HG03558 (cell line): ENCODE data around the gene RGS3.
"Not testable (repeated sequence)": the region's sequence is repeated elsewhere in the genome, so short reads cannot be mapped to it uniquely, and the experiment has no call there.

ENCODE experiments used
- ATAC-seq: cut with Tn5 transposase; IDR thresholded peaks from one replicate; pipeline ENCODE4 v1.9.1; 2021; ENCODE audit warnings: moderate number of reproducible peaks; ENCODE audit not compliant: unreplicated experiment; ENCODE audit errors: extremely low read depth

The RGS3 gene

DNA sequence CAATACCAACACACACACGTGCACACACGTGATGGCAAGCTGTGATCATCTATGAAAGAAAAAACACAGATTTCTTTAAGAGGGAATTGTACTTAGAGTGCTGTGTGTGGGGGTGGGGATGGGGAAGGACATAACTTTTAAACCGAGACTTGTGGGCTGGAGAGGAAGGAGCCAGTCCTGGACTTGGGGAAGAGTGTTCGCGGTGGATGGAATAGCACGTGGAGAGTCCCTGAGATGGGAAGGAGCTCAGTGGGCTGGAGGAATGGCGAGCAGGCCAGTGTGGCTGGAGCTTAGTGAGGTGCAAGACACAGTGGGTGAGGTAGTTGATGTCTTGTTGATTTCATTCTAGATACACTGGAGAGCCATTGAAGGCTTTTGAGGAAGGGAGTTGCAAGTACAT, 78.5 kb downstream of the RGS3 start:
- ATAC-seq, result no peak

DNA sequence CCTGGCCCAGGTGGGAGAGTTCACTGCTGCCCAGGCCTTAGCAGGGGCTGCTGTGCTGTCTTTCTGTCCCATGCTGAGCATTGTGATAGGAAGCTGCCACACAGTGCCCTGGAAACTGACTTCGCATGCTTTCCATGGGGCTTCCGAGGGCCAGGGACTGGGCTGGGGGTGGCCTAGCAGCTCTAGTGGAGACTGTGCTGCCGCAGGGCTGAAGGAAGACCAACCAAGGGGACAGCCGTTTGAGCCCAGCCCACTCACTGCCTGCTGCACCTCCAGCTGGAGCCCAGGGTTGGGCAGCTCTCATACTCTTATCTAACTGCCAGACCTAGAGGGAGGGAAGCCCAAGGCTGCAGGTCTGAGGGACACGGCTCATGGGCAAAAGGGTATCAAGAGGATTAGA, 79.2 kb downstream of the RGS3 start:
- ATAC-seq, result no peak

- ATAC-seq, result no peak
These were observed 79.9 kb downstream of the RGS3 start for GRCh38 chr9:113543296-113543981.

DNA sequence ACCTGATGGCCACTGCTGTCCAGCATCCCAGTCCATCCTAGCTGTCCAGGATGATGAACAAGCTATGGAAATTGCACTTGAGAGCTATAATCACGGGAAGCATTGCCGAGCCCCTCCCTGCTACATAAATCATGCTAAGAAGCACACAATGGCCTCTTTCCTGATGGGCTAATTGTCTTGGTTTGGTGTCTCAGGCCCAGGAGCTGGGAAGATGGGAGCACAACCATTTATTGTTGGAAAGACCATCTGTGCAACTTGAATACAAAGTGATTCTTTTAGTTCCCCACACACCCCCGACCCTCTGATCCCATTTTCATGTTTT, 80.4 kb downstream of the RGS3 start:
- no peak for ATAC-seq

GRCh38 chr9:113545068-113545467, 81.5 kb downstream of the RGS3 start:
- ATAC-seq, result no peak

DNA sequence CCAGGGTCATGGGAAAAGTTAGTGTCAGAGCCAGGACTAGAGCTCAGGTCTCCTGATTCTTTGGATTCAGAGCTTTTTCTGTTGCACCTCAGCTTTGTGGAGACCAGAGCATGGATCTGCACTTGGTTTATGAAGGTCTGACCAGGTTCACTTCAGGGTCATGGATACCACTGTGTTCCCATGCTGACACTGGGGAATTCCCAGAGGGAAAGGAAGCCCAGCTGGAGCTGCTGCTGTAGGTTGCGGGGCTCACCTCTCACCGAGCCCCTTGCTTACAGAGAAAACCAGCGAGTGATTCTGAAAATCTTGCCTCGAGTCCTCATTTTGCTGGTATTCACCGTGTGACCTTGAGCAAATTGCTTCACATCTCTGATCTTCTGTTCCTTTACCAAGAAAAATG, 83.0 kb downstream of the RGS3 start:
- no peak for ATAC-seq

DNA sequence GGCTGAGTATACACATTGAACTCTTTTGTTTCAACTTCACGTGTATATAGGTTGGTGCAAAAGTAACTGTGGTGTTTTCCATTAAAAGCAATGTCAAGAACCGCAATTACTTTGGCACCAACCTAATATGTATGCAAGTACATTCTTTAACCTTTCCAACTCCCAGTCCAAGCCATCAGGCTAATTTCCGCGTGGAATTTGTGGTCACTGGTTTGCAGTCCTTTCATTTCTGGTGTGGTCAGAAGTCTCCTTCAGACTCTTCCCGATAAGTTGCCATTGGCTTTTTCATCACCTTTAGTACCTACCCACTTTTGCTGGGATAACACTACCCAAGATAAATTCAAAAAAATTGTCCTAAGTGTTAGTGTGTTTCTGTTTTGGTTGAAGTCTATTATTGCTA, 84.0 kb downstream of the RGS3 start:
- no peak for ATAC-seq

GRCh38 chr9:113548221-113549041, 84.9 kb downstream of the RGS3 start:
- ATAC-seq, result no peak

GRCh38 chr9:113549892-113550291, 86.4 kb downstream of the RGS3 start:
- not testable (repeated sequence) for ATAC-seq

DNA sequence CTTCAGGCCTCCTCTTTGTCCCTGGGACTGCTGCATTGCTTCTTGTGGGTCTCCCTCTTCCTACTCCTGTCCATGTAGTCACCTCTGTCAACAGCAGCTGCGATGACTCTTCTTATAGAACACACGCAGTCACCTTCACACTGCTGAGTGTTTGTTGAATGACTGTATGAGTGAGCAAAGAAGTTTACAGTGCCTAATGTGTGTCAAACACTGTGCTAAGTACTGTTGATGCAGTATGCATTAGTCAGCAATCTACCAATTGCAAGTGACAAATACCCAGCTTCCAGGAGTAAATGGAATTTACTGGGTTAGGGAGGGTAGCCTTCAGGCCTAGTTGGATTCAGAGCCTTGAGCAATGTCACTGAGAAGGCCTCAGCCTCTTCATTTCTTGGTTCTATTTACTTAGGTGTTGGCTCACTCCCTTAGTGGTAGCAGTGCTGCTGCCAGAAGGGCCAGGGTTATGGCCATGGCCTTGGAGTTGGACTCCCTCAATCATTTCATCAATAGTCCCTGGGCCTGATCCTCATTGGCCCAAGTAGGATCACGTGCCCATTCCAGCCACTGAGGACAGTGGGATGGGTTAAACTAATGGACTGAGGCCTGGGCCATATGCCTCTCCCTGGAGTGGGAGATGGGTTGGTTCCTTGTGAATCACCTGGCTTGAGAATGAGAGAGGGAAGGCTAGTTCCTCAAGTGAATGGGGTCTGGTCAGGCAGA, 93.5 kb downstream of the RGS3 start:
- no peak for ATAC-seq

- no peak for ATAC-seq
These were observed 95.3 kb downstream of the RGS3 start for GRCh38 chr9:113558632-113559502.

- no peak for ATAC-seq
These were observed 96.6 kb downstream of the RGS3 start for GRCh38 chr9:113559834-113560800.

- ATAC-seq, result no peak
These were observed 99.3 kb downstream of the RGS3 start for GRCh38 chr9:113562653-113563381.

GRCh38 chr9:113563826-113564497, 100.4 kb downstream of the RGS3 start:
- no peak for ATAC-seq

DNA sequence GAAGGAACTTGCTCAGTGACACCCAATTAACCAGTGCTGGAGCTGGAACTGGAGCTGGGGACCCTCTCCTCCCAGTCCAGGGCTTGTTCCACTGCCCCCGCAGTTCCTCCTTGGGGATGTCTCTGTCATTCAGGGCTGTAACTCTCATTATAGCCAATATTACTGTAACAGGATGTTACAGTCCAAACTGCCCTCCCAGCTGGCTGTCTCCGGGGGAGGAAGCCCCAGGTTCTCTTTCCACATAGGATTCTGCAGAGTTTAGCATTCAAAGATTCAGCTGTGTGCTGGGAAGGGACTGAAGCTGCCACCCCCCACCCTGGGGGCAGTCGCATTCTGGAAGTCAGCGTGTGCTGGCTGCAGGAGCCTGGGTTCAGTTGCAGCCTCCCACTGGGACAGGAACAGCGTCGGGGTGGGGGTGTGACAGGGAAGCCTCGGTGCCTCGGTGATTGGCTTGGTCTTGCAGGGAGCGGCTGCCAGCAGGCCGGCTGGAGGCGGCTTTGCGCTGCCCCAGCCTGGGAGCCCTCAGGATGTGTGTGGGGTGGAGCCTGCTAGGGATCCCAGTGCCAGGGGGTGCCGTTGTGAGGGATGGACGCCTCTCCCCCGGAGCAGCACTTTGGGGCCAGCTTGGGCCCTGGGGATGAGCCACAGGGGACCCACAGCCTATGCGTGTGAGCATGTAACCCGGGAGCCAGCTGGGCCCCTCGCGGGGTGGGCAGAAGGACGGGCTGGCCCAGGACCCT, 101.1 kb downstream of the RGS3 start:
- no peak for ATAC-seq

DNA sequence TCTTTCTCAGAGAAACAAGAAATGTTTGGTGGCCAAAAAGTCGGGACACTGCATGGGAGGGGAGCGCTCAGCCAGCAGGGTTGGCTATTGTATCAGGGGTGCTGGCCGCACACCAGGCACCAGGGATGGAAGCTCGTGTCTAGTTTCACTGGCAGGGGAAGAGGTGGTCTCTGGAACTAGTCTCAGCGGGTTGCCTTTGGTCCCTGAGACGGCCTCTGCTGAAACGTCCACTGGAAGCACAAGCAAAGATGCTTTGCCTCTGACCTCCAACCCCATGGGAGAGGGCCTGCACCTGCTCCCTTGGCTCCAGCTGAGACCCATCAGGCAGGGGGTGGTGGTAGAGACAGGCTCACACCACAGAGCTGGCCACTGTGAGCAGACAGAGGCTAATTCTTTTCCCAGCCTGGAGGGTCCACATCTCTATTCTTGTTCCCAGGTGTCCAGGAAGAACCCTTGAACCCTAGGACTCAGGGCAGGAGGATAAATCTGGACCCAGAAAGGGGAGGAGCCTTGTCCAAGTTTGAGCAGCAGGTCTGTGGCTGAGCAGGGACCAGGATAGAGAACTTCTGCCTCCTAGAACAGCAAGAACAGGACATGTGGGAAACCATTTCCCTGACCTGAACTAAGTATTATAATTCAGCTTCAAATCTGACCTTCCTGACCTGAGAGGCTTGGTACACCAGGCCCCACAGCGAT, 102.6 kb downstream of the RGS3 start:
- no peak for ATAC-seq

DNA sequence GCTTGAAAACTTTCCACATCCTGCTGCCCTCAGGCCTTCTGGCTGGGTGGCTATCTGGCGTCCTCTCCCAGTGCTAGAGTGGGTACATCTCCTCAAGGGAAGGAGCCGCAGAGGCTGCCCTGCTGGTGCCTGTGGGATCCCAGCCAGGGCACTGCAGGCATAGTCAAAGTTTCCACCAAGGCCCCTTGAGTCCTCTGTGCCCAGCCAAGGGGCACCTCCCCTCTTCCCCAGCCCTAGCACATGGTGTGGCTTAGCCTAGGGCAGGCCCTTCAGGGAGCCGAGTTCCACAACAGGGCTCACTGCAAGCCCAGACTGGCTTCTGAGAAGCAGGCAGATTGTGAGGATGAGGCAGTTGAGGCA, 103.2 kb downstream of the RGS3 start:
- ATAC-seq, result no peak
